ENCODE results near the gene ABLIM2. TPM values are rescaled to one million over a fixed set of nuclear protein-coding genes. Genes with fewer than 3 reads are reported as not detected.

The ABLIM2 gene
- total and polyA plus RNA-seq, 2 donors (not counting 1 experiment from before 2014, with no cell fraction given): 3.3 to 79.0 TPM

GRCh38 chr4:8013976-8014726, 144.5 kb downstream of the ABLIM2 start:
- TF ChIP-seq CTCF (IDR thresholded peaks at IDR 0.05) (no peak), EZH2 (IDR thresholded peaks at IDR 0.05; ENCODE audit: borderline replicate concordance, insufficient read depth, low read depth, low read length, poor library complexity, severe bottlenecking) (no peak)

GRCh38 chr4:8012517-8012916, 146.1 kb downstream of the ABLIM2 start:
- TF ChIP-seq CTCF (IDR thresholded peaks at IDR 0.05) (no peak), EZH2 (IDR thresholded peaks at IDR 0.05; ENCODE audit: borderline replicate concordance, insufficient read depth, low read depth, low read length, poor library complexity, severe bottlenecking) (no peak)
- Histone ChIP-seq H2AFZ (ENCODE audit: insufficient read depth, low read depth, low read length, poor library complexity, severe bottlenecking) (no peak overlapping the region), H3K4me2 (replicated peaks; ENCODE audit: low read depth, low read length, poor library complexity, severe bottlenecking) (no peak overlapping the region), H3K36me3 (replicated peaks in 1 of 2; ENCODE audit: control extremely low read depth in 1 of 2, control insufficient read depth in 1 of 2, extremely low read depth in 1 of 2, insufficient read depth in 2 of 2, low read length in 1 of 2) (no peaks in the 10 kb centered on the region), H3K4me3 (ENCODE audit: control extremely low read depth in 1 of 5, extremely low read depth in 1 of 5, insufficient read depth in 1 of 5, low read depth in 2 of 5, low read length in 4 of 5) (no peak overlapping the region), H3K79me2 (ENCODE audit: control insufficient read depth, insufficient read depth, low read length) (no peaks in the 10 kb centered on the region), H3K27me3 (replicated peaks in 1 of 4; ENCODE audit: control extremely low read depth in 1 of 4, control insufficient read depth in 3 of 4, insufficient read depth in 4 of 4, low read length in 3 of 4) (no peaks in the 10 kb centered on the region), H3K9ac (ENCODE audit: low read length) (no peak overlapping the region), H3K9me3 (ENCODE audit: control extremely low read depth in 1 of 3, control insufficient read depth in 2 of 3, insufficient read depth in 1 of 3, low read length in 2 of 3) (no peaks in the 10 kb centered on the region), H3K27ac (ENCODE audit: low read length in 2 of 2) (no peak overlapping the region), H3K4me1 (ENCODE audit: control insufficient read depth in 2 of 2, insufficient read depth in 2 of 2, low read length in 2 of 2) (no peaks in the 10 kb centered on the region), H4K20me1 (ENCODE audit: control insufficient read depth, insufficient read depth, low read length, poor library complexity, severe bottlenecking) (no peaks in the 10 kb centered on the region)
- ChIA-PET POLR2A (no interaction called here), CTCF (no interaction called here)
- WGBS (ENCODE audit: insufficient coverage): 94% methylated on average over 3 of the region's 3 CpGs
- H3K4me1 Mint-ChIP-seq: no peaks in the 10 kb centered on the region
- DNase-seq: no peak
- no peaks in the 10 kb centered on the region for H3K9me3 Mint-ChIP-seq (ENCODE audit: insufficient read depth)
- peaks cover 3% of the 10 kb centered on the region for H3K27me3 Mint-ChIP-seq
- H3K27ac Mint-ChIP-seq: no peak overlapping the region
- no peak for ATAC-seq (ENCODE audit: low read depth)
- intact Hi-C loops (cut with micrococcal nuclease): no loop called here
- H3K4me3 Mint-ChIP-seq: no peak overlapping the region

More at GRCh38 chr4:8013976-8014726, 144.5 kb downstream of the ABLIM2 start:
- ChIA-PET CTCF (no interaction called here), POLR2A (no interaction called here)
- Histone ChIP-seq H2AFZ (ENCODE audit: insufficient read depth, low read depth, low read length, poor library complexity, severe bottlenecking) (no peak overlapping the region), H3K4me2 (replicated peaks; ENCODE audit: low read depth, low read length, poor library complexity, severe bottlenecking) (no peak overlapping the region), H3K27ac (ENCODE audit: low read length in 2 of 2) (no peak overlapping the region), H3K9me3 (ENCODE audit: control extremely low read depth in 1 of 3, control insufficient read depth in 2 of 3, insufficient read depth in 1 of 3, low read length in 2 of 3) (no peaks in the 10 kb centered on the region), H3K4me1 (ENCODE audit: control insufficient read depth in 2 of 2, insufficient read depth in 2 of 2, low read length in 2 of 2) (no peaks in the 10 kb centered on the region), H3K79me2 (ENCODE audit: control insufficient read depth, insufficient read depth, low read length) (no peaks in the 10 kb centered on the region), H3K4me3 (ENCODE audit: control extremely low read depth in 1 of 5, extremely low read depth in 1 of 5, insufficient read depth in 1 of 5, low read depth in 2 of 5, low read length in 4 of 5) (no peak overlapping the region), H3K9ac (ENCODE audit: low read length) (no peak overlapping the region), H3K36me3 (replicated peaks in 1 of 2; ENCODE audit: control extremely low read depth in 1 of 2, control insufficient read depth in 1 of 2, extremely low read depth in 1 of 2, insufficient read depth in 2 of 2, low read length in 1 of 2) (no peaks in the 10 kb centered on the region), H3K27me3 (replicated peaks in 1 of 4; ENCODE audit: control extremely low read depth in 1 of 4, control insufficient read depth in 3 of 4, insufficient read depth in 4 of 4, low read length in 3 of 4) (no peaks in the 10 kb centered on the region), H4K20me1 (ENCODE audit: control insufficient read depth, insufficient read depth, low read length, poor library complexity, severe bottlenecking) (no peaks in the 10 kb centered on the region)
- Mint-ChIP-seq H3K27ac (no peak overlapping the region), H3K27me3 (peaks cover 12% of the 10 kb centered on the region), H3K4me1 (no peaks in the 10 kb centered on the region), H3K9me3 (ENCODE audit: insufficient read depth) (no peaks in the 10 kb centered on the region), H3K4me3 (no peak overlapping the region)
- ATAC-seq (ENCODE audit: low read depth) (no peak), DNase-seq (no peak)
- intact Hi-C loops (cut with micrococcal nuclease): no loop called here
- WGBS (ENCODE audit: insufficient coverage): 79% methylated on average over 7 of the region's 10 CpGs
